Effector memory CD8-positive, alpha-beta T cell (primary cell): ENCODE data around the gene PPP4R2.

ENCODE experiments used
- ATAC-seq: fragments of 150-1000 bp; cut with Tn5 transposase; replicated peaks from 2 replicates; pipeline ENCODE4 v1.10.0; 2021; ENCODE audit warnings: mild to moderate bottlenecking, moderate library complexity
- DNase-seq, 3 experiments: peaks; one replicate each; pipeline ENCODE4 v3.0.0; 2021
- H3K27ac Mint-ChIP-seq, 2 donors: one replicate each; pipeline ENCODE4 v1.8.0; 2022; ENCODE audit warnings: mild to moderate bottlenecking in 2 of 2, mixed read lengths in 2 of 2, moderate library complexity in 2 of 2
- H3K27me3 Mint-ChIP-seq, 2 donors: one replicate each; pipeline ENCODE4 v1.8.0; 2022; ENCODE audit warnings: mixed read lengths in 2 of 2
- H3K36me3 Mint-ChIP-seq: one replicate; pipeline ENCODE4 v1.8.0; 2022; ENCODE audit warnings: mild to moderate bottlenecking, moderate library complexity, mixed read lengths; ENCODE audit not compliant: insufficient read depth
- H3K4me1 Mint-ChIP-seq, 2 donors: one replicate each; pipeline ENCODE4 v1.8.0; 2022; ENCODE audit warnings: low read depth in 2 of 2, mixed read lengths in 2 of 2
- H3K4me3 Mint-ChIP-seq, 2 donors: one replicate each; pipeline ENCODE4 v1.8.0; 2022; ENCODE audit warnings: mild to moderate bottlenecking in 2 of 2, mixed read lengths in 2 of 2, moderate library complexity in 2 of 2
- H3K9me3 Mint-ChIP-seq, 2 donors: one replicate each; pipeline ENCODE4 v1.8.0; 2022; ENCODE audit warnings: mixed read lengths in 2 of 2
- total RNA-seq, 9 experiments: gene quantifications; one replicate each; lab custom pipeline; 2026; lab: John Stamatoyannopoulos, UW

The PPP4R2 gene, protein sequence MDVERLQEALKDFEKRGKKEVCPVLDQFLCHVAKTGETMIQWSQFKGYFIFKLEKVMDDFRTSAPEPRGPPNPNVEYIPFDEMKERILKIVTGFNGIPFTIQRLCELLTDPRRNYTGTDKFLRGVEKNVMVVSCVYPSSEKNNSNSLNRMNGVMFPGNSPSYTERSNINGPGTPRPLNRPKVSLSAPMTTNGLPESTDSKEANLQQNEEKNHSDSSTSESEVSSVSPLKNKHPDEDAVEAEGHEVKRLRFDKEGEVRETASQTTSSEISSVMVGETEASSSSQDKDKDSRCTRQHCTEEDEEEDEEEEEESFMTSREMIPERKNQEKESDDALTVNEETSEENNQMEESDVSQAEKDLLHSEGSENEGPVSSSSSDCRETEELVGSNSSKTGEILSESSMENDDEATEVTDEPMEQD
- 65.2 to 225 (median 140) reads per million in 9 experiments for total RNA-seq

- Mint-ChIP-seq H3K36me3 (peaks cover 37% of the 10 kb centered on the region), H3K27ac (peak within 1 kb of the TSS; percentile 32 to 85), H3K4me3 (peak within 1 kb of the TSS; percentile 82 to 87), H3K9me3 (no peaks in the 10 kb centered on the region), H3K27me3 (no peaks in the 10 kb centered on the region), H3K4me1 (peaks cover 29 to 36% of the 10 kb centered on the region in 2 donors)
- ATAC-seq (peak; percentile 89), DNase-seq (peak; percentile 90 to 94 (median 93))
These were observed at the start of gene PPP4R2 for GRCh38 chr3:72996473-72997333. Gene PPP4R2, plus strand, starts transcription at chr3:72996811. Its CDS starts 227 bp downstream, at chr3:72997038.

GRCh38 chr3:72947715-72948490 is 48.7 kb upstream of the PPP4R2 start:
- no peaks in the 10 kb centered on the region for H3K27me3 Mint-ChIP-seq
- no peak overlapping the region for H3K27ac Mint-ChIP-seq
- no peak overlapping the region for H3K4me3 Mint-ChIP-seq
- ATAC-seq, result no peak
- peaks cover 1 to 6% of the 10 kb centered on the region in 2 donors for H3K4me1 Mint-ChIP-seq
- no peaks in the 10 kb centered on the region for H3K9me3 Mint-ChIP-seq
- no peaks in the 10 kb centered on the region for H3K36me3 Mint-ChIP-seq
- DNase-seq, result no peak

- no peaks in the 10 kb centered on the region for H3K9me3 Mint-ChIP-seq
- DNase-seq, result no peak
- H3K4me1 Mint-ChIP-seq, result peaks cover 1 to 6% of the 10 kb centered on the region in 2 donors
- no peak overlapping the region for H3K27ac Mint-ChIP-seq
- H3K27me3 Mint-ChIP-seq, result no peaks in the 10 kb centered on the region
- no peak for ATAC-seq
- no peak overlapping the region for H3K4me3 Mint-ChIP-seq
- no peaks in the 10 kb centered on the region for H3K36me3 Mint-ChIP-seq
These were observed 47.6 kb upstream of the PPP4R2 start for GRCh38 chr3:72949016-72949415.

GRCh38 chr3:72950372-72950771 is 46.2 kb upstream of the PPP4R2 start:
- Mint-ChIP-seq H3K27ac (no peak overlapping the region), H3K36me3 (no peaks in the 10 kb centered on the region), H3K4me1 (peaks cover 1 to 6% of the 10 kb centered on the region in 2 donors), H3K9me3 (no peaks in the 10 kb centered on the region), H3K27me3 (peaks cover 0 to 5% of the 10 kb centered on the region in 2 donors), H3K4me3 (no peak overlapping the region)
- no peak for DNase-seq
- no peak for ATAC-seq

- Mint-ChIP-seq H3K36me3 (no peaks in the 10 kb centered on the region), H3K4me3 (no peak overlapping the region), H3K27ac (no peak overlapping the region), H3K4me1 (peaks cover 1 to 6% of the 10 kb centered on the region in 2 donors), H3K27me3 (peaks cover 2 to 9% of the 10 kb centered on the region in 2 donors), H3K9me3 (no peaks in the 10 kb centered on the region)
- DNase-seq (no peak), ATAC-seq (no peak)
These were observed 45.8 kb upstream of the PPP4R2 start for GRCh38 chr3:72950801-72951200.

GRCh38 chr3:72951259-72951722 is 45.3 kb upstream of the PPP4R2 start:
- H3K9me3 Mint-ChIP-seq, result no peaks in the 10 kb centered on the region
- ATAC-seq (peak; percentile 27), DNase-seq (no peak)
- H3K4me1 Mint-ChIP-seq, result peaks cover 1 to 6% of the 10 kb centered on the region in 2 donors
- H3K27ac Mint-ChIP-seq, result no peak overlapping the region
- H3K27me3 Mint-ChIP-seq, result peaks cover 7 to 14% of the 10 kb centered on the region in 2 donors
- no peaks in the 10 kb centered on the region for H3K36me3 Mint-ChIP-seq
- H3K4me3 Mint-ChIP-seq, result no peak overlapping the region

- Mint-ChIP-seq H3K36me3 (no peaks in the 10 kb centered on the region), H3K4me3 (no peak overlapping the region)
- ATAC-seq, result no peak
These were observed 43.2 kb upstream of the PPP4R2 start for GRCh38 chr3:72953325-72953956.

DNA sequence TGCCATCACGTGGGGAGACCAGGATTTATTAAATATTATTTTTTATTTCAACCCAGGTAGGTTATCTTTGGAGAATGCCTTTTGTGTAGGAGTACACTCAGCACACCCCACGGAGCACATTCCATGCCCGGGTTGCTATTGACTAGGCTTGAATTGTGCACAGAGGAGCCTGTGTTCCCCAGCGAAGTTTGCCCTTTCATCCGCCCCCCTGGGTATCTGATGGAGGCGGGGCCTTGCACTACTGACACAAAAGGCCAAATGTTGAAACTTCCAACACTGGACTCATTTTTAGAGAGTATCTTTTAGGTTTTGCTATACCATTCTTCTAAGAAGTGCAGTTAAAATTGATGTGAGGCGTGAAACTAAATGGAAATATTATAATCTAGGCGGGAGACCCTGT is 39.3 kb upstream of the PPP4R2 start:
- no peak for ATAC-seq

More at GRCh38 chr3:72953325-72953956, 43.2 kb upstream of the PPP4R2 start:
- H3K4me1 Mint-ChIP-seq, result peaks cover 1 to 6% of the 10 kb centered on the region in 2 donors
- no peak for DNase-seq
- H3K27me3 Mint-ChIP-seq, result peaks cover 11 to 19% of the 10 kb centered on the region in 2 donors
- H3K9me3 Mint-ChIP-seq, result no peaks in the 10 kb centered on the region
- no peak overlapping the region for H3K27ac Mint-ChIP-seq

DNA sequence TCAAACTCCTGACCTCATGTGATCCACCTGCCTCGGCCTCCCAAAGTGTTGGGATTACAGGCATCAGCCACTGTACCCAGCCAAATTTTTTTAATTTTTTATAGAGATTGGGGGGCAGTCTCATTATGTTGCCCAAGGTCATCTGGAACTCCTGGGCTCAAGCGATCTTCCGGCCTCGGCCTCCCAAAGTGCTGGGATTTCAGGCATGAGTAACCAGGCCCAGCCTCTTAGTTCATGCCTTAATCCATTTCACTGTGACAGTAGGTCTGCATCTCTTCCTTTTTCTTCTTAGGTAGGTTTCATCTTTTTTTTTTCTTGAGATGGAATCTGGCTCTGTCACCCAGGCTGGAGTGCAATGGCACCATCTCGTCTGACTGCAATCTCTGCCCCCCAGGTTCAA is 37.3 kb upstream of the PPP4R2 start:
- Mint-ChIP-seq H3K4me3 (no peak overlapping the region), H3K27ac (no peak overlapping the region)
- ATAC-seq, result no peak

More for the DNA sequence above, 39.3 kb upstream of the PPP4R2 start:
- Mint-ChIP-seq H3K4me1 (peaks cover 0 to 6% of the 10 kb centered on the region in 2 donors), H3K36me3 (no peaks in the 10 kb centered on the region), H3K27ac (no peak overlapping the region), H3K4me3 (no peak overlapping the region), H3K27me3 (peaks cover 11 to 19% of the 10 kb centered on the region in 2 donors), H3K9me3 (no peaks in the 10 kb centered on the region)
- DNase-seq, result no peak

GRCh38 chr3:72960812-72961518 is 35.6 kb upstream of the PPP4R2 start:
- DNase-seq (no peak), ATAC-seq (no peak)
- no peak overlapping the region for H3K4me3 Mint-ChIP-seq
- H3K9me3 Mint-ChIP-seq, result no peaks in the 10 kb centered on the region
- H3K27ac Mint-ChIP-seq, result no peak overlapping the region
- peaks cover 7 to 8% of the 10 kb centered on the region in 2 donors for H3K27me3 Mint-ChIP-seq
- no peaks in the 10 kb centered on the region for H3K36me3 Mint-ChIP-seq
- peaks cover 7 to 18% of the 10 kb centered on the region in 2 donors for H3K4me1 Mint-ChIP-seq

More for the DNA sequence above, 37.3 kb upstream of the PPP4R2 start:
- DNase-seq, result no peak
- Mint-ChIP-seq H3K36me3 (no peaks in the 10 kb centered on the region), H3K4me1 (peaks cover 0 to 6% of the 10 kb centered on the region in 2 donors), H3K9me3 (no peaks in the 10 kb centered on the region), H3K27me3 (peaks cover 11 to 19% of the 10 kb centered on the region in 2 donors)

DNA sequence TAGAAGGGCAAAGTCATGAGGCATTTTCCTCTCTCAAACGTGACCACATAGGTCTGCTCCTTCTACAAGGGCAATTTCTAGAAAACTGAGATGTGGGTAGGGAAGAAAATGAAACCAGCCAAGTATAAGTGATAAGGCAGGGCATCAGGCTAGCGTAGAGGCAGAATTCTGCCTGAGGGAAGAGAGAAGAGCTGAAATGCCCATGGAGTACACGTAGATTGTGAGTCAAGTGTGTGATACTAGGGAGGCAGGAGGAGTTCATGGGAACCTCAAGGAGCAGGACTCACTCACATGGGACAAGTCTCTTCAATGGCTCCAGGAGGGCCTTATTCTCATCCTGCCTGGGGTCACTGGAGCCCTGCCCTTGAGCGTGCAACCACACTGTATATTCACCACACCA is 34.9 kb upstream of the PPP4R2 start:
- no peaks in the 10 kb centered on the region for H3K36me3 Mint-ChIP-seq
- H3K27ac Mint-ChIP-seq, result no peak overlapping the region
- no peaks in the 10 kb centered on the region for H3K9me3 Mint-ChIP-seq
- no peak overlapping the region for H3K4me3 Mint-ChIP-seq
- no peaks in the 10 kb centered on the region for H3K27me3 Mint-ChIP-seq
- no peak for DNase-seq
- peaks cover 7 to 23% of the 10 kb centered on the region in 2 donors for H3K4me1 Mint-ChIP-seq
- ATAC-seq, result no peak

- ATAC-seq, result no peak
- Mint-ChIP-seq H3K27ac (no peak overlapping the region), H3K9me3 (no peaks in the 10 kb centered on the region), H3K27me3 (no peaks in the 10 kb centered on the region), H3K4me3 (no peak overlapping the region), H3K36me3 (no peaks in the 10 kb centered on the region), H3K4me1 (peaks cover 7 to 23% of the 10 kb centered on the region in 2 donors)
- no peak for DNase-seq
These were observed 34.3 kb upstream of the PPP4R2 start for GRCh38 chr3:72962317-72962716.
